Activated CD8-positive, alpha-beta memory T cell treated with anti-CD3 and anti-CD28 coated beads, Interleukin-2, amount 10 ng/mL, durations not matched to agents 7 days and 5 days (primary cell): ENCODE measurements around the gene COL3A1. TPM values are rescaled to one million over a fixed set of nuclear protein-coding genes. Genes with fewer than 3 reads are reported as not detected.

Experiments
- ATAC-seq: fragments of 150-1000 bp; cut with Tn5 transposase; one replicate; pipeline ENCODE4 v1.10.0; 2021; ENCODE audit warnings: moderate library complexity
- CTCF ChIA-PET: fragments of 350-600 bp; sonication (Branson Sonifier 250); formaldehyde crosslinking; loops from one replicate; lab custom pipeline; 2021; ENCODE audit warnings: antibody characterized with exemption; lab: Charles Lee
- DNase-seq: peaks from one replicate; pipeline ENCODE4 v3.0.0-alpha.2; 2020
- H3K27ac Mint-ChIP-seq: one replicate; pipeline ENCODE4 v1.8.0; 2021; ENCODE audit warnings: mild to moderate bottlenecking, mixed read lengths
- H3K27me3 Mint-ChIP-seq: one replicate; pipeline ENCODE4 v1.8.0; 2021; ENCODE audit warnings: mixed read lengths
- H3K36me3 Mint-ChIP-seq: one replicate; pipeline ENCODE4 v1.8.0; 2021; ENCODE audit warnings: mild to moderate bottlenecking, mixed read lengths
- H3K4me1 Mint-ChIP-seq: one replicate; pipeline ENCODE4 v1.8.0; 2021; ENCODE audit warnings: mixed read lengths
- H3K4me3 Mint-ChIP-seq: one replicate; pipeline ENCODE4 v1.8.0; 2021; ENCODE audit warnings: mild to moderate bottlenecking, moderate library complexity, mixed read lengths
- H3K9me3 Mint-ChIP-seq: one replicate; pipeline ENCODE4 v1.8.0; 2022; ENCODE audit warnings: low read depth, mixed read lengths
- total RNA-seq, 2 experiments: library from RNA; stranded (reverse); gene quantifications; one replicate each; pipeline ENCODE4 v1.2.3, GENCODE V29; 2021

Gene COL3A1
- total RNA-seq, 2 experiments from 2014 or later = 0.23 TPM; not detected in 1

DNA sequence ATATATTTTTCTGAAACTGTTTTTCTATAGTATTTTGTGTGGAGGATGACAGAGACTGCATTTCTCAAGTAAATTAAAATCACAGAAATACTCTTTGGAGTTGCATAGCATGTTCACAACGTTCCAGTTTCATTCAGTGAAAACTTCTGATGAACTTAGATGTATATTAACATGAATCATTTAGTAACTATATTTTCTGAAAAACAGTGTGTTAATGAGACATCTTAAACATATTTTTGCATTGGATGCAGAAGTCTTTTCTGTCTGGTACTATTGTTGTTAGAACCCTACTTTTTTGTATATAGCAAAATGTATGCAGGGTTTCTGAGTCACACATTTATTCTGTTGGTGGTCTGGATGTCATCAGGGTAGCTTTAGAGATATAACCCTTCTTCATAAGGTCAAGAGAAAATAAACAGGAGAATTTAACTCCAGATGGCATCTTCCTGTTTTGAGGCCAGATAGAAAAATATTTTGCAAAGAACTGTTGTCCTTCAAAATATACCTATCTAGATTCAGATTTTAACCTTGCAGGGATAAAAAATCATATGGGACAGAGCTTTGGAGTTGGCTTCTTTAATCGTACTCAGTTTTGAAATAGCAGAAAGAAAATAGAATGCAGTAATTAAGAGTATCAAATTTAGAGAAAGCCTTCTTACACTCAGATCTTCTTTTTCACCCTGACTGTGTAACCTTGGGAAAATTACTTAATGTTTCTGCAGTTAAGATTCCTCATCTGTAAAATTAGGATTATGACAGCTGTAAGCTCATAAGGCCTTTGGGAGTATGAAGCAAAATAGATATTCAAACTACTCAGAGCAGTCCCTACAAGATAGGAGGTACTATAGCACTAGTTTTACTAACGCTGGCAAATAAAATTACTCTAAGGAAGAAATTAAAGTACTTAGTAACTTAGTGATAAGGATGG, 5.3 kb downstream of the COL3A1 start:
- ATAC-seq = no peak
- Mint-ChIP-seq H3K9me3 (no peaks in the 10 kb centered on the region), H3K4me1 (peaks cover 5% of the 10 kb centered on the region), H3K27ac (no peak overlapping the region), H3K36me3 (no peaks in the 10 kb centered on the region), H3K4me3 (peak overlapping the region; percentile 25), H3K27me3 (peaks cover 4% of the 10 kb centered on the region)
- CTCF ChIA-PET = no interaction called here
- DNase-seq = no peak

GRCh38 chr2:188983427-188984064, 9.4 kb downstream of the COL3A1 start:
- H3K27ac Mint-ChIP-seq = no peak overlapping the region
- DNase-seq (no peak), ATAC-seq (no peak)
- CTCF ChIA-PET = no interaction called here
- H3K9me3 Mint-ChIP-seq = no peaks in the 10 kb centered on the region
- no peak overlapping the region for H3K4me3 Mint-ChIP-seq
- H3K36me3 Mint-ChIP-seq = no peaks in the 10 kb centered on the region
- peaks cover 5% of the 10 kb centered on the region for H3K4me1 Mint-ChIP-seq
- peaks cover 2% of the 10 kb centered on the region for H3K27me3 Mint-ChIP-seq

DNA sequence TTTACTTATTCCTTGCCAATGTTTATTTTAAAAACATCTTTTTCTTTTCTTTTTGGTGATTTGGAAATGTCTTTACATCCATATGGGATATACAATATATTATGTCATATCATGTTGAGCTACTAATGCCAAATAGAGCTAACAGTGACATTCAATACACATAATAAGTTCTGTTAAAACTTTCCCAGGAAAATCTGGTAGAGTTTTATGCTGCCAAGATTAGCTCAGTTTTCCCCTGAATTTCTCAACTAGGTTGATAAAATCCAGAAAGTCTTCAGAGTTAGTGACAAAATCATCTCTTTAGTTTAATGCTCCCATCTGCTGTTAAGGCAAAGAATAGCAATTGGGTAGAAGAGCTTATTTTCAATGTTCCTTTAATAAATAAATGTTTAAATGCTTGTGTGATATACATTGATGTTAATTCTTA, 9.9 kb downstream of the COL3A1 start:
- no peak for ATAC-seq
- H3K4me3 Mint-ChIP-seq = no peak overlapping the region

DNA sequence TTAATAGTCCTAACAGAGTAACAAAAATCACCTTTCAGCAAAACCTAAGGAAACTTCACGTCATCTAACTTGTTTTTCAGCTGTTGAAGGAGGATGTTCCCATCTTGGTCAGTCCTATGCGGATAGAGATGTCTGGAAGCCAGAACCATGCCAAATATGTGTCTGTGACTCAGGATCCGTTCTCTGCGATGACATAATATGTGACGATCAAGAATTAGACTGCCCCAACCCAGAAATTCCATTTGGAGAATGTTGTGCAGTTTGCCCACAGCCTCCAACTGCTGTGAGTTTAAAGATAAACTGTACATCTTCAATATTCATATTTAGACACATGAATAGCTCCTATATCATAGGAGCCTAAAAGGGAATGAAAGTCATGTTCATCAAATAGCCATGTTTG, 10.5 kb downstream of the COL3A1 start:
- DNase-seq (no peak), ATAC-seq (no peak)
- Mint-ChIP-seq H3K4me3 (no peak overlapping the region), H3K27me3 (peaks cover 2% of the 10 kb centered on the region), H3K9me3 (no peaks in the 10 kb centered on the region), H3K27ac (no peak overlapping the region), H3K36me3 (no peaks in the 10 kb centered on the region), H3K4me1 (no peaks in the 10 kb centered on the region)
- CTCF ChIA-PET = no interaction called here

More for the DNA sequence above, 9.9 kb downstream of the COL3A1 start:
- no peak overlapping the region for H3K27ac Mint-ChIP-seq
- DNase-seq = no peak
- CTCF ChIA-PET = no interaction called here
- H3K27me3 Mint-ChIP-seq = peaks cover 2% of the 10 kb centered on the region
- peaks cover under 1% of the 10 kb centered on the region for H3K4me1 Mint-ChIP-seq
- no peaks in the 10 kb centered on the region for H3K36me3 Mint-ChIP-seq
- H3K9me3 Mint-ChIP-seq = no peaks in the 10 kb centered on the region

DNA sequence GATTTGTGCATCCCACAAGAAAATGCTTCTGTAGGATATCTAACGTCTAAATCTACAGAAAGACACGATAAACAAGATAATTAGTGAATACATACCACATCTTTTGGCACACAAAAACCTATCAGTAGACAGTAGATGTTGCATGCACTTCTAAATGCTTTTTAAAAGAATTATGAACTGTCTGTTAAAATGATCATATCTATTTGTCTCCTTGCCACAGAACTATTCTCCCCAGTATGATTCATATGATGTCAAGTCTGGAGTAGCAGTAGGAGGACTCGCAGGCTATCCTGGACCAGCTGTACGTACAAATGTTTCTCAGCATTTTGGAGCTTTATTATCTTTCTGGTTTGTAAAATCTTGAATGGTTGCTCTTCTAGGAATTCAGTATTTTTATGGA, 12.7 kb downstream of the COL3A1 start:
- H3K4me3 Mint-ChIP-seq = no peak overlapping the region
- H3K4me1 Mint-ChIP-seq = no peaks in the 10 kb centered on the region
- H3K27ac Mint-ChIP-seq = no peak overlapping the region
- no peaks in the 10 kb centered on the region for H3K9me3 Mint-ChIP-seq
- H3K36me3 Mint-ChIP-seq = no peaks in the 10 kb centered on the region
- DNase-seq (no peak), ATAC-seq (no peak)
- peaks cover 2% of the 10 kb centered on the region for H3K27me3 Mint-ChIP-seq
- CTCF ChIA-PET = no interaction called here

DNA sequence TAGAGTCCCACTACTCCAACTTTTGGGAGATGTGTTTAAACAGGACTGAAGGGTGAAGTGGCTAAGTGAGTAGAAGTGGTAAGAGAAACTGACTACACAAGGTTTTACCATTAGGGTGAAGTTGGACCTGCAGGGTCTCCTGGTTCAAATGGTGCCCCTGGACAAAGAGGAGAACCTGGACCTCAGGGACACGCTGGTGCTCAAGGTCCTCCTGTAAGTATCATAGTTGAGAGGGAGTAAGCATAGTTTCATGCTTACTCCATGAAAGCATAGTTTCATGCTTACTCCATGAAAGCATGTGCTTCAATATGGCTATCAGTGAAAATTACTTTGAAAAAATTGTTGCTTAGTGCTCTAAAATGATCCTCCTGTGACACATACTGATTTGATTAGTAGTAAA, 19.1 kb downstream of the COL3A1 start:
- no peaks in the 10 kb centered on the region for H3K27me3 Mint-ChIP-seq
- DNase-seq = no peak
- CTCF ChIA-PET = no interaction called here
- H3K4me3 Mint-ChIP-seq = no peak overlapping the region
- no peak for ATAC-seq
- no peaks in the 10 kb centered on the region for H3K36me3 Mint-ChIP-seq
- H3K4me1 Mint-ChIP-seq = no peaks in the 10 kb centered on the region
- H3K27ac Mint-ChIP-seq = no peak overlapping the region
- H3K9me3 Mint-ChIP-seq = no peaks in the 10 kb centered on the region

DNA sequence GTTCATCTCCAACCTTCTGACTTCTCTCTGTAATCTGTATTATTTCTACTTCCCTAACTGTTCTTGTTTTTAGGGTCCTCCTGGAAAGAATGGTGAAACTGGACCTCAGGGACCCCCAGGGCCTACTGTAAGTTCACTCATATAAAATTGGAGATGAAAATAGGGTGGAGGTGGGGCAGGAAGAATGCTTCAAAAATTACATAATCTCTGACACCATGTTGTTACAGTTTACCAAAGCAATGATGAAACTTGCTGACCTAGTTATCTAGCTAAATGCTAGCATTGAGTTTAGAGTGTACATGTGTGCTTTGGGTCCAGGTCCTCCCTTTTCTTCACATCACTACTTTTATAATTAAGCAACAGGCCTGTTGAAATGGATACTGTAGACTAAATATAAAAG, 23.1 kb downstream of the COL3A1 start:
- Mint-ChIP-seq H3K9me3 (no peaks in the 10 kb centered on the region), H3K27me3 (no peaks in the 10 kb centered on the region), H3K27ac (no peak overlapping the region), H3K36me3 (no peaks in the 10 kb centered on the region), H3K4me1 (peaks cover 2% of the 10 kb centered on the region), H3K4me3 (no peak overlapping the region)
- ATAC-seq = no peak
- CTCF ChIA-PET = no interaction called here
- no peak for DNase-seq

- Mint-ChIP-seq H3K9me3 (no peaks in the 10 kb centered on the region), H3K27ac (no peak overlapping the region), H3K36me3 (no peaks in the 10 kb centered on the region), H3K4me1 (peaks cover 2% of the 10 kb centered on the region), H3K4me3 (no peak overlapping the region), H3K27me3 (no peaks in the 10 kb centered on the region)
- CTCF ChIA-PET = no interaction called here
- DNase-seq = no peak
- ATAC-seq = no peak
Measured at GRCh38 chr2:189000221-189000620, 26.0 kb downstream of the COL3A1 start.

DNA sequence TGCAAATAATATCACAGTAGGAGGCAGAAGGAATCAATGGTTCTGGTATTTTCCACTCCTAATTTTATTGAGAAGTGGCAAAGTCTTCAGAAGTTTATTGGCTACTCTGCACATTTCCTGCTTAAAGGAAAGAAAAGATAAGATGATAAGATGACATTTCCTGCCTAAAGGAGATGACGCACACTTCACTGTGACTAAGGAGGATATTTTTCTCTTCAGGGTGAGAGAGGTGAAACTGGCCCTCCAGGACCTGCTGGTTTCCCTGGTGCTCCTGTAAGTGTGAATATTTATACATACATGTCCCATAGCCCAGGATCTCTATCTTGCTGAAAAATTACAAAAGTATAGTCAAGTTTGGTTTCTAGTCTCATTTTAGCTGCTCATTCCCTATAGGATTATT, 27.9 kb downstream of the COL3A1 start:
- Mint-ChIP-seq H3K36me3 (no peaks in the 10 kb centered on the region), H3K4me1 (peaks cover 2% of the 10 kb centered on the region), H3K9me3 (no peaks in the 10 kb centered on the region), H3K27ac (no peak overlapping the region), H3K27me3 (no peaks in the 10 kb centered on the region), H3K4me3 (no peak overlapping the region)
- CTCF ChIA-PET = no interaction called here
- ATAC-seq = no peak
- DNase-seq = no peak

DNA sequence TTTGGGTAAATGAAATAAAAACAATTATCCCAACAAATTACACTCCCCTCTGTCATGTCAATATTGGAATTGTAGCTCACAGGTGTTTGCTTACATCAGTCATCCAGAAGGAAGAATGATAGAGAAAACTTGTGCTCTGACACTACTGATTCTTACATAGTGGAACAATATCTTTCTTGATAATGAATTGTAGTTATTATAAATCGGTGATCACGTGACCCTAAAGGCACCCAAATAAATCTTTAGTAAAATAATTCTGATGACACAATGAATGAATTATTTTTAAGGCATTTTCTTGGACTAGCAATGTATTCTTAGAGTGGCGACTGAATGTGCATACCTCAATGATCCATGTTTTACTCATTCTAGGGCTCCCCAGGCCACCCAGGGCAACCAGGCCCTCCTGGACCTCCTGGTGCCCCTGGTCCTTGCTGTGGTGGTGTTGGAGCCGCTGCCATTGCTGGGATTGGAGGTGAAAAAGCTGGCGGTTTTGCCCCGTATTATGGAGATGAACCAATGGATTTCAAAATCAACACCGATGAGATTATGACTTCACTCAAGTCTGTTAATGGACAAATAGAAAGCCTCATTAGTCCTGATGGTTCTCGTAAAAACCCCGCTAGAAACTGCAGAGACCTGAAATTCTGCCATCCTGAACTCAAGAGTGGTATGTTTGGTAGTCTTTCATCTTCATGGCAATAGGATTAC, 34.5 kb downstream of the COL3A1 start:
- H3K4me3 Mint-ChIP-seq = no peak overlapping the region
- ATAC-seq (no peak), DNase-seq (no peak)
- H3K27ac Mint-ChIP-seq = no peak overlapping the region
- H3K9me3 Mint-ChIP-seq = no peaks in the 10 kb centered on the region
- H3K27me3 Mint-ChIP-seq = no peaks in the 10 kb centered on the region
- CTCF ChIA-PET = no interaction called here
- no peaks in the 10 kb centered on the region for H3K36me3 Mint-ChIP-seq
- no peaks in the 10 kb centered on the region for H3K4me1 Mint-ChIP-seq

DNA sequence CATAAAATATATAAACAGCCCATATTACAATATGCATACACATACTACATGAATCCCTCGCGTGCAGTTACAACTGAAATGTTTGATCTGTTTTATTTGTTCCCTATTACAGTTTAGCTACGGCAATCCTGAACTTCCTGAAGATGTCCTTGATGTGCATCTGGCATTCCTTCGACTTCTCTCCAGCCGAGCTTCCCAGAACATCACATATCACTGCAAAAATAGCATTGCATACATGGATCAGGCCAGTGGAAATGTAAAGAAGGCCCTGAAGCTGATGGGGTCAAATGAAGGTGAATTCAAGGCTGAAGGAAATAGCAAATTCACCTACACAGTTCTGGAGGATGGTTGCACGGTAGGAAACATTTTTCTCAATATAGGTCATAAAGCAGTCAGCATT, 36.4 kb downstream of the COL3A1 start:
- CTCF ChIA-PET = no interaction called here
- no peaks in the 10 kb centered on the region for H3K27me3 Mint-ChIP-seq
- no peak for DNase-seq
- ATAC-seq = no peak
- H3K9me3 Mint-ChIP-seq = no peaks in the 10 kb centered on the region
- H3K36me3 Mint-ChIP-seq = no peaks in the 10 kb centered on the region
- H3K4me3 Mint-ChIP-seq = no peak overlapping the region
- H3K4me1 Mint-ChIP-seq = no peaks in the 10 kb centered on the region
- H3K27ac Mint-ChIP-seq = no peak overlapping the region

DNA sequence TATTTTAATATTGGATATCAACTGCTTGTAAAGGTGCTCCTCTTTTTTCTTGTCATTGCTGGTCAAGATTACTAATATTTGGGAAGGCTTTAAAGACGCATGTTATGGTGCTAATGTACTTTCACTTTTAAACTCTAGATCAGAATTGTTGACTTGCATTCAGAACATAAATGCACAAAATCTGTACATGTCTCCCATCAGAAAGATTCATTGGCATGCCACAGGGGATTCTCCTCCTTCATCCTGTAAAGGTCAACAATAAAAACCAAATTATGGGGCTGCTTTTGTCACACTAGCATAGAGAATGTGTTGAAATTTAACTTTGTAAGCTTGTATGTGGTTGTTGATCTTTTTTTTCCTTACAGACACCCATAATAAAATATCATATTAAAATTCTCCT, 38.2 kb downstream of the COL3A1 start:
- H3K36me3 Mint-ChIP-seq = no peaks in the 10 kb centered on the region
- no peak overlapping the region for H3K27ac Mint-ChIP-seq

GRCh38 chr2:189013031-189013430, 38.9 kb downstream of the COL3A1 start:
- no peak for DNase-seq
- CTCF ChIA-PET = no interaction called here
- no peak overlapping the region for H3K4me3 Mint-ChIP-seq
- H3K27me3 Mint-ChIP-seq = peaks cover 3% of the 10 kb centered on the region
- H3K36me3 Mint-ChIP-seq = no peaks in the 10 kb centered on the region
- ATAC-seq = no peak
- no peaks in the 10 kb centered on the region for H3K9me3 Mint-ChIP-seq
- H3K27ac Mint-ChIP-seq = no peak overlapping the region
- no peaks in the 10 kb centered on the region for H3K4me1 Mint-ChIP-seq

More for the DNA sequence above, 38.2 kb downstream of the COL3A1 start:
- CTCF ChIA-PET = no interaction called here
- Mint-ChIP-seq H3K27me3 (no peaks in the 10 kb centered on the region), H3K9me3 (no peaks in the 10 kb centered on the region), H3K4me3 (no peak overlapping the region), H3K4me1 (no peaks in the 10 kb centered on the region)
- no peak for ATAC-seq
- DNase-seq = no peak
